Thyroid gland (tissue), 4 donors: ENCODE results near the gene UCN2.

Experiments used
- POLR2A ChIP-seq, 2 donors: fragments of 450-650 bp; IDR thresholded peaks; one replicate each; pipeline ENCODE4 v1.6.1; 2017; ENCODE audit warnings: antibody characterized with exemption in 2 of 2, mild to moderate bottlenecking in 2 of 2, moderate library complexity in 1 of 2
- TF ChIP-seq, protein P1 (sequence below), 6 experiments: fragments of 200-600 bp in 3 of 6; fragments of 450-650 bp in 3 of 6; sonication (generic) in 3 of 6; IDR thresholded peaks; one replicate each; pipeline ENCODE4 v1.5.1; 2016 to 2019; ENCODE audit warnings: antibody characterized with exemption in 6 of 6, mild to moderate bottlenecking in 2 of 6, inconsistent platforms in 1 of 6, moderate library complexity in 1 of 6

DNA sequence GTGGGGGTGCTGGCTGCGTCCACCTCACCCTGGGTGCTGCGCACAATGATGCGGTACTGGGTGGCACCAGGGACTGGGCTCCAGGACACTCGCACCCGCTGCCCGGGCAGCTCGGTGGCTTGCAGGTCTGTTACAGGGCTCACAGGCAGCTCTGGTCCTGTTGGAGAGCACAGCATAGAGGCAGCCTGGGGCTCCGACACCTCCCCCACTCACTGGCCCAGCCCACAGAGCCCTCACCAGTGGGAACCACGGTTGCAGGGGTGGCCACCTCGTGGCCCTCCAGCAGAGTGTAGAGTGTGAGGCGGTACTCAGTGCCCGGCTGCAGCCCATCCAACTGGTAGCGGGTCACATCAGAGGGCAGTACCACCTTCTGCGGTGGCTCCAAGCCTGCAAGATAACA is 27.9 kb upstream of the UCN2 start:
- TF ChIP-seq, protein P1, sequence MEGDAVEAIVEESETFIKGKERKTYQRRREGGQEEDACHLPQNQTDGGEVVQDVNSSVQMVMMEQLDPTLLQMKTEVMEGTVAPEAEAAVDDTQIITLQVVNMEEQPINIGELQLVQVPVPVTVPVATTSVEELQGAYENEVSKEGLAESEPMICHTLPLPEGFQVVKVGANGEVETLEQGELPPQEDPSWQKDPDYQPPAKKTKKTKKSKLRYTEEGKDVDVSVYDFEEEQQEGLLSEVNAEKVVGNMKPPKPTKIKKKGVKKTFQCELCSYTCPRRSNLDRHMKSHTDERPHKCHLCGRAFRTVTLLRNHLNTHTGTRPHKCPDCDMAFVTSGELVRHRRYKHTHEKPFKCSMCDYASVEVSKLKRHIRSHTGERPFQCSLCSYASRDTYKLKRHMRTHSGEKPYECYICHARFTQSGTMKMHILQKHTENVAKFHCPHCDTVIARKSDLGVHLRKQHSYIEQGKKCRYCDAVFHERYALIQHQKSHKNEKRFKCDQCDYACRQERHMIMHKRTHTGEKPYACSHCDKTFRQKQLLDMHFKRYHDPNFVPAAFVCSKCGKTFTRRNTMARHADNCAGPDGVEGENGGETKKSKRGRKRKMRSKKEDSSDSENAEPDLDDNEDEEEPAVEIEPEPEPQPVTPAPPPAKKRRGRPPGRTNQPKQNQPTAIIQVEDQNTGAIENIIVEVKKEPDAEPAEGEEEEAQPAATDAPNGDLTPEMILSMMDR (IDR thresholded peaks at IDR 0.05) = no peak
- TF ChIP-seq POLR2A (IDR thresholded peaks at IDR 0.05) = no peak
